ENCODE results near the gene PLCB2. TPM values are rescaled to one million over a fixed set of nuclear protein-coding genes. Genes with fewer than 3 reads are reported as not detected.

PLCB2 gene
- total RNA-seq, 1 experiment from 2014 or later, result 0.84 TPM

DNA sequence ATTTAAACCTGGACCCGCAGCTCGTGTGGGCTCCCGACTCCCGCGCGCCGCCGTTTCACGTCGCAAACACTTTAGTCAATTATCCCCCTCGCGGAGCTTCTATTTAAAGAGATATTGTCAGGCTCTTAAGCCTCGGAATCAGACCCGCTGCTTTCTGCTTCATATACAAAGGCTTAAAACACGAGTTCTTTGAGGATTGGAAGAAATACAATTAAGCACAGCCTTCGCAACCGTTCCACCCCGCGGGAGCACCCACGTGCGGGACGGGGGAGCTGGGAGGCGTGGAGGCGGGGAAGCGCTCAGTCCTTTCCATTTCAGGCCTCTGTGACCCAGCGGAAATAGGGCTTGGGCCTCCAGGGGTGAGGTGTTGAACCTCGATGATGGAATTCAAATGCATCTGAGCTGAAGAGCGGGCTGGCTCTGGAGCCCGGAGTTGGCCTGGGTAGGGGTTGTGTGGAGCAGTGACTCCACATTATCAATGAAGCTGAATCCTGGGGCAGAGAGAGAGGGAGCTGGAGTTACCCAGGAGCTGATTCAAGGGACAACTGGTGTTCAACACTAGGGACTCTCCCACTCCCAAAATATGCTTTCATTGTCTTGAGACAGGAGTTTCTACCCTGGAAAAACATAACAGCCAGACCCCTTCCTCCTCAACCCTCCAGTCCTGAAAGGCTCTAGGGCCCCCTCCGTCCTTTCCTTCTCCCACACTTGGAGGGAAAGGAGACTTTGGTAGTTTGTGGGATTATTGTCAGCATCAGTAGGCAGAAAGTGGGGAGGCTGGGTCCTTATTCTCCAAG lies 27.3 kb downstream of the PLCB2 start:
- TF ChIP-seq CTCF (IDR thresholded peaks at IDR 0.05; ENCODE audit: unreplicated experiment), result no peak
- no peaks in the 10 kb centered on the region for H3K4me1 Mint-ChIP-seq (ENCODE audit: insufficient read depth, unreplicated experiment)
- H3K9me3 Mint-ChIP-seq (ENCODE audit: unreplicated experiment), result no peaks in the 10 kb centered on the region
- DNase-seq (ENCODE audit: unreplicated experiment), result no peak
- no TSS peak for BruUV-seq (replicated peaks)
- peaks cover 6% of the 10 kb centered on the region for H3K36me3 Mint-ChIP-seq (ENCODE audit: insufficient read depth, unreplicated experiment)
- ChIA-PET POLR2A (interaction anchor here (0.7 to 2.1 kb wide), 4 partner anchors 58 to 289 kb away, joined by 3 to 11 read pairs (median 6); partner anchors contain the start of gene RPUSD2), CTCF (interaction anchor here (0.6 to 14.7 kb wide), 22 partner anchors 9 to 577 kb away, joined by 3 to 657 read pairs (median 10); partner anchors contain the start of genes CCDC9B, IVD and PLCB2)
- intact Hi-C loops (cut with micrococcal nuclease), result no loop called here
- H3K27ac Mint-ChIP-seq (ENCODE audit: low read depth, unreplicated experiment), result no peak overlapping the region
- no peak overlapping the region for H3K4me3 Mint-ChIP-seq (ENCODE audit: unreplicated experiment)
- H3K27me3 Mint-ChIP-seq (ENCODE audit: insufficient read depth, unreplicated experiment), result no peaks in the 10 kb centered on the region

DNA sequence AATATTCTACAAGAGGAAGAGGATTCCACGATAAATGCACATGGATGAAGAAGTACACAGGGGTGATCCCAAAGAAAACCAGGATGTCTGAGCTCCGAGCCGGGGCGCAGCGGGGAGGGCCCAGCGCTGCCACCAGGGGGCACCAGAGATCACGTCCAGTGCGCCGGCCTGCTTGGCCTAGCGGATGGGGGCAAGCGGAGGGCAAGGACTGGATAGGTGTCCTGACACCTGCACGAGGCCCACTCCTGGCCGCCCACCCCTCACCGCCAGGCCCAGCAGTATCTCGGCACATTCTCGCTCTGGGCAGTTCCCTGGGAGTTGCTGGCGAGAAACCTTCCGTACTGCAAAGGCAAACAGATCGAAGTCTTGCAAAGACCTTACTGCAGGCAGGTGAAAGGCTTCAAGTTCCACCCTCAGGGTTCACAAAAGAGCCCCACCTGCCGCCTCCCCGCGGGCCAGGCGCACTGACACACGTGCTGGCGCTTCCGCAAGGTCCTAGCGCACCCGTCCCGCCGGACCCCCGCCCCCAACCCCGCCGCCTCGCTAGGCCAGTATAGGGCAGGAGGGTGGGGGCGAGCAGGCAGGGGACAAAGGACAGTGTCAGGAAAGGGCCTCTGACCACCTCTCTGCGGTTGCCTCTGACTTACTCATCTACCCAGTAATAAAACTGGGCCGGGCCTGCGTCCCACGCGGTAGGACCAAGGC lies 28.1 kb downstream of the PLCB2 start:
- Mint-ChIP-seq H3K36me3 (ENCODE audit: insufficient read depth, unreplicated experiment) (peaks cover 11% of the 10 kb centered on the region), H3K9me3 (ENCODE audit: unreplicated experiment) (no peaks in the 10 kb centered on the region), H3K27ac (ENCODE audit: low read depth, unreplicated experiment) (no peak overlapping the region), H3K4me3 (ENCODE audit: unreplicated experiment) (no peak overlapping the region), H3K4me1 (ENCODE audit: insufficient read depth, unreplicated experiment) (no peaks in the 10 kb centered on the region), H3K27me3 (ENCODE audit: insufficient read depth, unreplicated experiment) (no peaks in the 10 kb centered on the region)
- intact Hi-C loops (cut with micrococcal nuclease), result loop anchor here (1.0 to 10.0 kb wide), 5 partner anchors 31 to 495 kb away; partner anchors contain the start of genes BMF and FSIP1
- peak; percentile 65 for DNase-seq (ENCODE audit: unreplicated experiment)
- TF ChIP-seq CTCF (IDR thresholded peaks at IDR 0.05; ENCODE audit: unreplicated experiment), result peak; percentile 93
- no TSS peak for BruUV-seq (replicated peaks)
- POLR2A ChIA-PET, result interaction anchor here (0.7 to 2.1 kb wide), 10 partner anchors 38 to 233 kb away, joined by 3 to 11 read pairs (median 4); partner anchors contain the start of genes CCDC9B and IVD
- CTCF ChIA-PET, result interaction anchor here (0.6 to 14.7 kb wide), 45 partner anchors 9 to 1128 kb away, joined by 3 to 657 read pairs (median 5); partner anchors contain the start of genes CCDC32, CCDC9B, IVD and PLCB2

DNA sequence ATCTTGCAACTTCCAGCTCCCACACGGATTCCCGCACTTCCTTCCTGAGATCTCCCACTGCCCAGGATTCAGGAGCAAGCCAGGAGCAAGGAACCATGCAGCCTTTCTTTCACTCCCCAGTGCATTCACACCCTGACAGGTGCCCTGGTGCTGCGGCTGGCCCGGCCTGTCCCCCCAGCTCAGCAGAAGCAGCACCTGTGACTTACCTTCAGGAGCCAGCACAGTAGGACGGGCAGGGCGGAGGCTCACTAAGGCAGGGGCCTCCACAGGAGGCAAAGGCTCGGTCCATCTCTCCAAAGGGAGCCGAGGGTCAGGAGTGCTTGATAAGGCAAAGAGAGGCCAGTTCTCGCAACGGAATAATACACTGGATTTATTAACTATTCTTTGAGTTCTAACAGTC lies 29.7 kb downstream of the PLCB2 start:
- H3K36me3 Mint-ChIP-seq (ENCODE audit: insufficient read depth, unreplicated experiment), result peaks cover 17% of the 10 kb centered on the region
- ChIA-PET CTCF (interaction anchor here (0.9 to 14.7 kb wide), 15 partner anchors 11 to 152 kb away, joined by 3 to 657 read pairs (median 8); partner anchors contain the start of genes CCDC9B, IVD and PLCB2), POLR2A (interaction anchor here (0.7 to 1.2 kb wide), 2 partner anchors 144 to 422 kb away, joined by 3 to 4 read pairs; no protein-coding TSS in a partner anchor)
- no TSS peak for BruUV-seq (replicated peaks)
- H3K4me3 Mint-ChIP-seq (ENCODE audit: unreplicated experiment), result no peak overlapping the region
- H3K4me1 Mint-ChIP-seq (ENCODE audit: insufficient read depth, unreplicated experiment), result no peaks in the 10 kb centered on the region
- intact Hi-C loops (cut with micrococcal nuclease), result loop anchor here (10.0 kb wide), 2 partner anchors 173 to 493 kb away; partner anchors contain the start of genes BMF and FSIP1
- DNase-seq (ENCODE audit: unreplicated experiment), result no peak
- H3K27me3 Mint-ChIP-seq (ENCODE audit: insufficient read depth, unreplicated experiment), result no peaks in the 10 kb centered on the region
- TF ChIP-seq CTCF (IDR thresholded peaks at IDR 0.05; ENCODE audit: unreplicated experiment), result no peak
- no peaks in the 10 kb centered on the region for H3K9me3 Mint-ChIP-seq (ENCODE audit: unreplicated experiment)
- no peak overlapping the region for H3K27ac Mint-ChIP-seq (ENCODE audit: low read depth, unreplicated experiment)

Measured in MCF 10A (cell line).